ENCODE results near the gene DIP2A.

- TF ChIP-seq CTCF (IDR thresholded peaks at IDR 0.05) (no peak), POLR2A (IDR thresholded peaks at IDR 0.05) (no peak)
These were observed 103.8 kb downstream of the DIP2A start for GRCh38 chr21:46562472-46562871.
